ES-I3 (cell line): ENCODE results near the gene TAF6L.
"Not testable (repeated sequence)": the region's sequence is repeated elsewhere in the genome, so short reads cannot be mapped to it uniquely, and the experiment has no call there.

Experiments used
- H3K36me3 ChIP-seq: 2 replicates; pipeline ENCODE4 v1.6.1; 2013; ENCODE audit warnings: mild to moderate bottlenecking, low read length, control low read depth, moderate library complexity; ENCODE audit not compliant: insufficient read depth
- H3K4me1 ChIP-seq: 2 replicates; pipeline ENCODE4 v1.6.1; 2013; ENCODE audit warnings: mild to moderate bottlenecking, control low read depth, low read length; ENCODE audit not compliant: insufficient read depth
- H3K9ac ChIP-seq: 2 replicates; pipeline ENCODE4 v1.6.1; 2013; ENCODE audit warnings: low read depth, mild to moderate bottlenecking, low read length, moderate library complexity
- H3K9me3 ChIP-seq: 2 replicates; pipeline ENCODE4 v1.6.1; 2013; ENCODE audit warnings: mild to moderate bottlenecking, low read length, moderate library complexity; ENCODE audit not compliant: control insufficient read depth, insufficient read depth

The TAF6L gene

GRCh38 chr11:62771144-62772021 is at the start of gene TAF6L:
TAF6L (plus strand) TSS chr11:62771396; CDS start chr11:62775784, 4,388 bp downstream.
- peaks cover 8% of the 10 kb centered on the region; the same call in 1 of the 2 replicates for H3K36me3 ChIP-seq
- peak within 1 kb of the TSS; percentile 66 for H3K9ac ChIP-seq
- no peaks in the 10 kb centered on the region; the same call in 1 of the 2 replicates for H3K4me1 ChIP-seq
- H3K9me3 ChIP-seq = no peaks in the 10 kb centered on the region

GRCh38 chr11:62721994-62722393 is 49.2 kb upstream of the TAF6L start:
- Histone ChIP-seq H3K9ac (no peak overlapping the region), H3K4me1 (no peaks in the 10 kb centered on the region; the same call in 1 of the 2 replicates), H3K9me3 (no peaks in the 10 kb centered on the region), H3K36me3 (peaks cover 46% of the 10 kb centered on the region)

DNA sequence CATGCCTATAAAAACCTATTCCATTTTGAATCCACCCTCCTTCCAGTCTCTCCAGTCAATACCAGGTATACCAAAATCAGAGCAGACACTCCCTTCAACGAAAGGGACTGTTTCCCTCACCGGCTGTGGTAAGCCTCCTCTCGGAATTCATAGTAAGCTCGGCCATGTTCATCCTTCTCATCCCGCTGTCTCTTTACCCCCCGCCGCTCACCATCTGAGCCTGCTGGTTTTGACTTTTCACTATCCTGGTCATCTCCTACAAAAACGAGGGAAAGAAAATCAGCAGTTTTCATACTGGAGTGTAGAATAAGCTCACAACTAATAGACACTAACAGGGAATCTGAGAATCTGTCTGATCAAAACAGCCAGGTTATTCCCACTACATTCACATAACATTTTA is 47.0 kb upstream of the TAF6L start:
- Histone ChIP-seq H3K36me3 (peaks cover 45% of the 10 kb centered on the region), H3K4me1 (no peaks in the 10 kb centered on the region; the same call in 1 of the 2 replicates), H3K9ac (no peak overlapping the region), H3K9me3 (no peaks in the 10 kb centered on the region)

- Histone ChIP-seq H3K4me1 (no peaks in the 10 kb centered on the region; the same call in 1 of the 2 replicates), H3K36me3 (peaks cover 34% of the 10 kb centered on the region), H3K9ac (peak overlapping the region; percentile 69), H3K9me3 (no peaks in the 10 kb centered on the region)
Measured at GRCh38 chr11:62725646-62726045, 45.5 kb upstream of the TAF6L start.

- H3K9ac ChIP-seq = peak overlapping the region; percentile 69
- no peaks in the 10 kb centered on the region; the same call in 1 of the 2 replicates for H3K4me1 ChIP-seq
- peaks cover 27% of the 10 kb centered on the region for H3K36me3 ChIP-seq
- no peaks in the 10 kb centered on the region for H3K9me3 ChIP-seq
Measured at GRCh38 chr11:62726156-62726914, 44.9 kb upstream of the TAF6L start.

DNA sequence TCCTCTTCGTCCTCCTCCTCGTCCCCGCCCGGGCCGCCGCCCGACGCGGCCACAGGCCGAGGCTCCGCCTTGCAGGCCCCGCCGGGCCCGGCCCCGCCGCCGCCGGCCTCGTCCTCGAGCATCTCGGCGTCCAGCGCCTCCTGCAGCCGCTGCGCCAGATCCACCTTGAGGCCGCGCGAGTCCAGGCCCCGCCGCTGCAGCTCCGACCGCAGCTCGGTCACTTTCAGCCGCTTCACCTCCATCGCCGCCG is 44.4 kb upstream of the TAF6L start:
- peak overlapping the region; percentile 69 for H3K9ac ChIP-seq
- no peaks in the 10 kb centered on the region for H3K9me3 ChIP-seq
- peaks cover 22% of the 10 kb centered on the region for H3K36me3 ChIP-seq
- H3K4me1 ChIP-seq = no peaks in the 10 kb centered on the region; the same call in 1 of the 2 replicates

DNA sequence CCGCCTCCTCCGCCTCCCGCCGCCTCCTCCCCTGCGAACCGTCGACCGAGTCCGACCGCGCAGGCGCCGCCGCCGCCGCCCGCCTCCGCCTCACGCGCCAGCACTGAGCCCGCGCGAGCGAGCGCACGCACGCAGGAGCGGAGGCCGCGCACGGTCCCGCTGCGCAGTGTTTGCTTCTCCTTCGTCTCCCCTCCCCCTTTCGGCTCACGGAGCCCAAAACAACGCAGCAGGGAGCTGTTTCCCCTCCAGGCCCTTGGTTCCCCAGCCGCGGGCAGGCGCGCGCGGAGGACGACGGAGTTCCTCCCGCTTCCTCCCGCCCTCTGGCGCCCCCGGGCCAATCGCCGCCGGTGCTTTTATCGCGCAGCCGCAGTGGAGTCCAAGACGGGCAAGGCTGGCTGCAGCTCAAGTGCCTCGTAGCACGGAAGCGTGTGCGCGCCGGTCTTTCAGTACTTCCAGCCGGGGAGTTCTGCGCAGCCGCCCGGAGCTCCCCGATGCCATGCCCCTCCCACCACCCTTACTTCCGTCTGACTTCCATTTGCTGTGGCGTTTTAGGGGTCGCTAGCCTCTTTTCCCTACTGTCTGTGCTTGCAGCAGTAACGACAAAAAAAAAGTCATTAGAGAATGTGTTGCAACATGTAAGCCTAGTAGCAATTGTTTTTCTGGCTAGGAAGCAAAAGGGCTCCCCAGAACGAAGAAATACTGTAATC is 43.9 kb upstream of the TAF6L start, which contains the start of gene HNRNPUL2:
HNRNPUL2 (minus strand) TSS at position 293 of the 707 bp plus-strand sequence. CDS start 301 bp downstream, outside the sequence.
- no peaks in the 10 kb centered on the region for H3K9me3 ChIP-seq
- peak within 1 kb of the TSS; percentile 69 for H3K9ac ChIP-seq
- H3K4me1 ChIP-seq = no peaks in the 10 kb centered on the region; the same call in 1 of the 2 replicates
- H3K36me3 ChIP-seq = peaks cover 18% of the 10 kb centered on the region

- peak overlapping the region; percentile 69 for H3K9ac ChIP-seq
- no peaks in the 10 kb centered on the region for H3K9me3 ChIP-seq
- H3K36me3 ChIP-seq = peaks cover 13% of the 10 kb centered on the region
- no peaks in the 10 kb centered on the region; the same call in 1 of the 2 replicates for H3K4me1 ChIP-seq
Measured at GRCh38 chr11:62727872-62728170, 43.4 kb upstream of the TAF6L start.

GRCh38 chr11:62728171-62728988 is 42.8 kb upstream of the TAF6L start, which contains the start of gene TTC9C:
TTC9C (plus strand) TSS chr11:62728486; CDS start chr11:62728849, 363 bp downstream.
- Histone ChIP-seq H3K4me1 (no peaks in the 10 kb centered on the region; the same call in 1 of the 2 replicates), H3K9me3 (no peaks in the 10 kb centered on the region), H3K9ac (peak within 1 kb of the TSS; percentile 69), H3K36me3 (peaks cover 9% of the 10 kb centered on the region)

DNA sequence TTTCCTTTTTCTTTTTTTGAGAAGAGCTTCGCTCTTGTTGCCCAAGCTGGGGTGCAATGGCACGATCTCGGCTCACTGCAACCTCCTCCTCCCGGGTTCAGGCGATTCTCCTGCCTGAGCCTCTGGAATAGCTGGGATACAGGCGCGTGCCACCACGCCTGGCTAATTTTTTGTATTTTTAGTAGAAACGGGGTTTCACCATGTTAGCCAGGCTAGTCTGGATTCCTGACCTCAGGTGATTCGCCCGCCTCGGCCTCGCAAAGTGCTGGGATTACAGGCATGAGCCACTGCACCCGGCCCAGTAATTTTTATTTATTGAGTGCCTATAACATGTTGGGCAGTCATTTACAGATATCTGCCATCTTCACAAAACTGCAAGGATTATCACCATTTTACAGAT is 41.1 kb upstream of the TAF6L start:
- H3K36me3 ChIP-seq, H3K9me3 ChIP-seq, H3K4me1 ChIP-seq, H3K9ac ChIP-seq: not testable (repeated sequence)

GRCh38 chr11:62732830-62733229 is 38.4 kb upstream of the TAF6L start:
- Histone ChIP-seq H3K36me3 (no peaks in the 10 kb centered on the region; the same call in none of the 2 replicates), H3K4me1 (no peaks in the 10 kb centered on the region), H3K9ac (no peak overlapping the region), H3K9me3 (no peaks in the 10 kb centered on the region)

GRCh38 chr11:62737196-62737595 is 34.0 kb upstream of the TAF6L start:
- peaks cover 10% of the 10 kb centered on the region for H3K36me3 ChIP-seq
- no peaks in the 10 kb centered on the region for H3K9me3 ChIP-seq
- H3K9ac ChIP-seq = no peak overlapping the region
- no peaks in the 10 kb centered on the region for H3K4me1 ChIP-seq

DNA sequence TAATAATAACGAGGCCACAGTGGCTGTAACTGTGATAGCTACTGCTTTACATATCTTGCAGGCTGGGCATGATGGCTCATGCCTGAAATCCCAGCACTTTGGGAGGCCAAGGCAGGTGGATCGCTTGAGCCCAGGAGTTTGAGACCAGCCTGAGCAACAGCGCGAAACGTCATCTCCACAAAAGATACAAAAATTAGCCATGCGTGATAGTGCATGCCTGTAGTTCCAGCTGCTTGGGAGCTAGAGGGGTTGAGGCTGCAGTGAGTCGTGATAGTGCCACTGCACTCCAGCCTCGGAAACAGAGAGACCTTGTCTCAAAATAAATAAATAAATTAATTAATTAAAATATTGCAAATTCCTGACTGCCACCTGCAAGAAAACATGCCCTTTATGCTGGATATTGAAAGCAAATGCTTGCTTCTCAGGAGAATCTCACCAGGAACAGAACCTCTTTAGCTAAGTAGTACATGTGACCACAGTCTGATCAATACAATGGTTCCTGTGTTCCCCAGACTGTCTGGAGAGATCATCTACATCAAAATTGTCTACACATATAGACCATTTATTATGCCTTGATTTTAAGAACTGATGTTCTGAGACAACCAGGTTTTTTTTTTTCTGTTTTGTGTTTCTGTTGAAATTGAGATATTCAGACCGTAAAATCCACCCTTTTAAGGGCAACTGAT is 23.6 kb upstream of the TAF6L start:
- Histone ChIP-seq H3K36me3 (peaks cover 10% of the 10 kb centered on the region), H3K9ac (no peak overlapping the region; the same call in 1 of the 2 replicates), H3K4me1 (no peaks in the 10 kb centered on the region), H3K9me3 (no peaks in the 10 kb centered on the region)
